HG02798 (cell line): ENCODE results near the gene NPLOC4.
"Not testable (repeated sequence)": the region's sequence is repeated elsewhere in the genome, so short reads cannot be mapped to it uniquely, and the experiment has no call there.

Experiments
- ATAC-seq: cut with Tn5 transposase; IDR thresholded peaks from one replicate; pipeline ENCODE4 v1.9.1; 2021; ENCODE audit warnings: mild to moderate bottlenecking; ENCODE audit not compliant: unreplicated experiment, poor library complexity

Gene NPLOC4

DNA sequence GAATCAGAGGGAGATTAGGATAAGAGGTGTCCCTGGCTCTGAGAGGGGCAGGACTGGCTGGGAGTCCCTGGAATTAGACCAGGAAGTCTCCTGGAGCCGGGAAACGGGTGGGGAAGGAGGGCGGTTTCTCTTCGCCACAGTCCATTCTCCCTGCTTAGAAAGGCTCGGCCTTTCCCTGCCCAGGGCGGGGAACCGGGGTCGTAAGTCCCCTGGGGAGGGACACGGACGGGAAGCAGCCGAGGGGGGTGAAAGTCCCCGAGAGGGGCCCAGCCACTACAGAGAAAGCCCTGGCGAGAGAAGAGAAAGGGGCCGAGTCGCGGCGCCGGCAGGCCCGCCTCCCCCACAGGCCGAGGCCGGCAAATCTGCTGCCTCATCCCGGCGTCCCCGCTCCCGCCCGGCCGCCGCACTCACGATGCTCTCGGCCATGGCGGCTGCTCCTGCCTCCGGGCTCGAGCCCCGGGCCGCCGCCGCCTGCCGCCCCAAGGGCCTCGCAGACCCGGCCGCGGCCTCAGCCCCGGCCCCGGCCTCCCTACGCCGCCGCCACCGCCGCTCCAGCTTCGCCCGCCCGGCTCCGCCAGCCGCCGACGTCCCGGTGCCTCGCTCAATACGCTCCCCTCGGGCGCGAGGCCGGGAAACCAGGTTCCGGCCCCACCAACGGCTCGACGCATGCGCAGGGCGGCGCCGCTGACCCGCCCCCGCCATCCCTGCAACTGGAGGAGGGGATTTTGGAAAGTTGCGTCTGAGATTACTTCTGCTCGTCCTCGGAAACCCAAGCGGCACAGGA is at the start of gene NPLOC4, which contains the start of gene TSPAN10:
TSS of gene NPLOC4 (minus strand) at position 608 of the 784 bp plus-strand sequence. CDS start at position 426, 182 bp downstream.
TSS of gene TSPAN10 (plus strand) at position 692 of the 784 bp plus-strand sequence. CDS start 5,217 bp downstream, outside the sequence.
- peak; percentile 91 for ATAC-seq

- no peak for ATAC-seq
Measured at GRCh38 chr17:81686614-81687013, 49.7 kb upstream of the NPLOC4 start.

- ATAC-seq = no peak
Measured at GRCh38 chr17:81685108-81685507, 48.2 kb upstream of the NPLOC4 start.

DNA sequence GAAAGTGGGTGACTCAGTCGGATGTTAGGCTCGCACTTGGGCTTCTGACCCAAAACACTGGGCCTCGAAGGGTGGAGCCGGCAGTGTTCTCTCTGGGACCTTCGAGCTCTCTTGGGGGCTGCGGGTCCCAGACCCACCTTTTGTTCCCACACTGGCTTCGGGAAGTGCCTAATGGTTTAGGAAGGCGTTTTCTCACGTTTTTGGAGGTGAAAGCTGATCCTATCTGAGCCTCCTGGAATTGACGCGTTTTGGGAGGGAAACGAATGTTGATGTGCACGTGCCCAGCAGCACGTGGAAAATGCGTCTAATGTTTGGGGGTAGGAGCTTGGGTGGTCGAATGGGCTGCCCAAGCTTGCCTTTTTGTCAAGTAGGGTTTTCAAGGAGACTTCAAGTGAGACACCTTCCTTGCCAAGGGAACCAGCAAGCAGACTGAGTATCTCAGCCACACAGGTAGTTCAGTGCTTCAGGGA is 47.6 kb upstream of the NPLOC4 start:
- ATAC-seq = no peak

- ATAC-seq = peak; percentile 94
Measured at GRCh38 chr17:81683584-81684441, 46.9 kb upstream of the NPLOC4 start, which contains the start of the genes ARL16 and HGS. ARL16 (minus strand) TSS chr17:81683797; CDS start chr17:81683753, 44 bp downstream. HGS (plus strand) TSS chr17:81684011; CDS start chr17:81684067, 56 bp downstream.

DNA sequence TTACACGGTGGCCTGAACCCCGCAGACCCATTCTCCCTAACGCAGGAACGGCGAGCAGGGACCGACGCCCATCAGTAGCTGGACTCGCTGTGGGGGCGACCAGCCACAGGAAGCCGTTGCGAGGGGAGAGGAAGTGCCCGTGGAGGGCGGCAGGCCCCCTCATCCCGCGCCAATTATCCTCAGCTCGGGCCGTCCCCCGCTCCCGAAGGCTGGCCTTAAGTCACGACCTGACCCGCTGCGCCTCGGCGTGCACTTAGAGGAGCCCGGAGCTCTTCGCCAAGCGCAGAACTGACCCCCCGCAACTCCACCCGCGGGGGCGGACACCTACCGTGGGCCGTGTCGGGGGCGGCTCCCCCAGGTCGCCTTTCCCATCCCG is 46.3 kb upstream of the NPLOC4 start:
- ATAC-seq = no peak

GRCh38 chr17:81682565-81683207 is 45.8 kb upstream of the NPLOC4 start:
- no peak for ATAC-seq

GRCh38 chr17:81681672-81682071 is 44.8 kb upstream of the NPLOC4 start:
- ATAC-seq = no peak

DNA sequence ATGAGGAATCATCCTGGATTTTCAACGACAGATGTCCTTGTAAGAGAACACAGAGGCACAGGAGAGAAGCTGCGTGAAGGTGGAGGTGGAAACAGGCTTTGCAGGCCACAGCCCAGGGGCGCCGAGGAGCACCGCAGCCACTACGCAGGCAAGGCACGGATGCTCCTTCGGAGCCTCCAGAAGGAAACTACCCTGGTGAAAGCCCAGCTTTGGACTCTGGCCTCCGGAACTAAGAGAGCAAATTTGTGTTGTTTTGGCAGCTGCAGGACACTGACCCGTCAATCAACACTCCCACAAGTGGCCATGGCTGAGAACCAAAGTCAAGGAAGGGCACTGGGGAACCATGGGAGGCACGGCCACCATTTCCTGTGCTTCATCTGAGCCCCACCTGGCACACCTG is 43.2 kb upstream of the NPLOC4 start:
- no peak for ATAC-seq

DNA sequence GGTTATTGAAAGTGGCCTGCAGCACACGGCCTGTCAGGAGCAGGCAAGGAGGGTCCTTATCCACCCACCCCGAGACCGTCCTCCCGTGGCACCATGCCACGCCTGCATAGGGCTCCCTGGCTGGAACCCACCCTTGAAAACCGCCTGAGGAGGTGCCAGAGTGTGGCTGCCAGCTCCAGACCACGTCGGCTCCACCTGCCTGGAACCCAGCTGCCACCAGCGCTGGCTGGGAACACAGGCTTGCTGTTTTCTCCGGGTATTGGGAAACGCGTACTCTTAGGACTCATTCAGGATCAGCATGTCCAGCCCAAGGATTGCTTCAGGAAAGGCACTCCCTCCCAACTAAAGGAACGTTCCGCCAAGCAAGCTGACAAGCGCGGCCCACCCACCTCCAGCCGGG is 40.0 kb upstream of the NPLOC4 start:
- no peak for ATAC-seq

DNA sequence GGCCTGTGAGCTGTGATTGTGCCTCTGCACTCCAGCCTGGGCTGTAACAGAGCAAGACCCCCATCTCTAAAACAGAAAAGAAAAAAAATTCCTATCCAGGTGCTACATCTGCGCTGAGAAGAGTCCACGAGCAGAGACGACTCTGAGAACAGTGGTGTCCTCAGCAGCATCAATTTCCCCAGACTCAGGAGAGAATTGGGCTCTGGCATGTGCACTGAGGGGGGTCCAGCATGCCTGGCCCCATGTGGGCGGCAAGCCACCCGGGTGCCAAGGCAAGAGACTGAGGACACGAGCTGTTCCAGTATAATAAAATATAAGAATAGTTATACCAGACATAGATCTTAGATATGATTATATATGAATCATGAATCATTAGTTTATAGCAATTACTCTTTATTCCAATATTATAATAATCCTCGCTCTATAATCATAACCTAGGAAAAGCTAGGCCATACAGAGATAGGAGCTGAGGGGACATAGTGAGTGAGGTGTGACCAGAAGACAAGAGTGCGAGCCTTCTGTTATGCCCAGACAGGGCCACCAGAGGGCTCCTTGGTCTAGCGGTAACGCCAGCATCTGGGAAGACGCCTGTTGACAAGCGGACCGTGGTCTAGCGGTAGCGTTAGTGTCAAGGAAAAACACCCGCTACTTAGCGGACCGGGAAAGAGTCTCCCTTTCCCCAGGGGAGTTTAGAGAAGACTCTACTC is 38.8 kb upstream of the NPLOC4 start:
- not testable (repeated sequence) for ATAC-seq

DNA sequence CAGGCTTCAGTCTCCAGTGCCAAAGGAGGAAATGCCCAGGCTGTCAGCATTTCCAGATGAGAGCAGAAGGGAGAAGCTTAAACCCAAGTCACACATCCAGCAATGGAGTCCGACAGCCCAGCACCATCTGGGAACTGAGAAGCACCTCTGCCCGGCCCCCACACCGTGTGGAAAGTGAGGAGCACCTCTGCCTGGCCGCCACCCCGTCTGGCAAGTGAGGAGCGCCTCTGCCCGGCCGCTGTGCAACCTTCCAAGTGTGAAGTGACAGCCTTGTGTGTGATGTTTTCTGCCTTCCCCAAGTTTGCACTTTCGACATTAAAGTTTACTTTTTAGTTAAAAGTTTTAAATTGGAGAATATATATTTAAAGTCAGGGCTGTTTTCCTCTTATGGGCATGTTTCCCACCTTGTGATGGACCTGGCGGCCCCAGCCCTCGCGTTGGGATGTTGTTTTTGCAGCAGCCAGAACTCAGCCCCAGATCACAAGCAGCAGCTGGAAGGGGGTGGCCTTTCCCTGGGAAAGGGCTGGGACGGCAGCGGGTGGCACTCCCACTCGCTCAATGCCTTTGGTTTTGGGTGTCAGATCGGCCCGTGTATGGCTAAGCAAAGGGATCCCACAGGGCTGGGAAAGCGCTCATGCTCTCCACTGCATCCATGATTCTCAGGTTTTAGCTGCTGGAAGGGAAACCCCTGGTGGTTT is 36.8 kb upstream of the NPLOC4 start:
- ATAC-seq = no peak

GRCh38 chr17:81672954-81673353 is 36.0 kb upstream of the NPLOC4 start:
- no peak for ATAC-seq

GRCh38 chr17:81672504-81672903 is 35.6 kb upstream of the NPLOC4 start:
- ATAC-seq = no peak

DNA sequence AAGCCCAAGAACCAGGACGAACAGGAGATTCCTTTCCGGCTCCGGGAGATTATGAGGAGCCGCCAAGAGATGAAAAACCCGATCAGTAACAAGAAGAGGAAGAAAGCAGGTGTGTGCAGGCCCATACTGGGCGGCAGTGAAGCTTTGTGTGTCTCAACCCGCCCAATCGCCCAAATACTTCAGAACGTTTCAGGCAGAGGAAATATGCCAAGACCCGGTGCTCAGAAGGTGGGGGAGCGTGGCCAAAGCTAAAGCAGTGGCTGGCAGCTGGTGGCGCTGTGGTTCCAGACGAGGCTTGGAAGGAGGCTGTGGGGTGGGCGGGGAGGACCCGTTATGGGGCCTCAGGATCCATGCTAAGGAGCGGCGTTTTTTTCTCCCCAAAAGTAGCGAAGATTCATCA is 30.8 kb upstream of the NPLOC4 start:
- ATAC-seq = no peak

DNA sequence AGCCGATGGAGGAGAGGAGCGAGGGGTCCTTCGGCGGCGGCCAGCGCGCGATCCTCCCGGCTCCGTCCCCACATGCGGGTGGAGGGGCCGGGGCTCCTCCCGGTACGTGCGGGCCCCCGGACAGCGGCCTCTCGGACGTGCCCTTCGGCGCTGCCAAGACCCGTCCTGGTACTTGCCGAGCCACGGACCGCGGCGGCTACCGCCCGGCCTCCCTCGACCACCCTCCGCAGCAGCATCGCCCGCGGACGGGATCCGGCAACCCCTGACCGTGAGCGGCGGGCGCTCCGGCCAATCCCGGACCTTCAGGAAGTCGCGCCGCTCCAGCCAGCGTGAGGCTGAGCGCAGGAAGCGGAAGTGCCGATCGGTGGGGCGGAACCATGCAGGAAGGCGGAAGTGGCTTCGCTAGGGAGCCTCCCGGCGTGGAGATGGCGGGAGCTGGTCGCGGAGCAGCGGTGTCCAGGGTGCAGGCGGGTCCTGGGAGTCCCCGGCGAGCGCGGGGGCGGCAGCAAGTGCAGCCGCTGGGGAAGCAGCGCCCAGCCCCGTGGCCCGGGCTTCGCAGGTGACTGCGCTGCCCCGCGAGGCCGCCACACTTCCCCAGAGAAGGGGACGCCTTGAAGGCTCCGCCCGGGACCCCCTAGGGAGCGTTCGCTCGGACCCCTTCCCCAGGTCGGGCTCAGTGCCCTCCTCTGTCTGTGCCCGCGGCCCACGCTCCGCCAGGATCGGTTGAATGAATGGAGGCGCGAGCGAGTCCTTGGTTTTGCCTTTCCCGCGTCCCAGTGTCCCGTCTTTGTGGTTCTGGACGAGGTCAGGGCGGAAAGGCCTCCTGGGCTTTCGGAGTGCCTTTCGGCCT is 29.7 kb upstream of the NPLOC4 start, which contains the start of the genes CCDC137 and OXLD1:
TSS of gene CCDC137 (plus strand) at position 396 of the 850 bp plus-strand sequence. CDS start at position 426, 30 bp downstream.
TSS of gene OXLD1 (minus strand) at position 264 of the 850 bp plus-strand sequence. CDS start at position 236, 28 bp downstream.
- ATAC-seq = peak; percentile 94

- no peak for ATAC-seq
Measured at GRCh38 chr17:81666092-81666341, 29.1 kb upstream of the NPLOC4 start.
